ENCODE measurements around the gene MCMBP.

Gene MCMBP

GRCh38 chr10:119786117-119786769 lies 86.4 kb downstream of the MCMBP start:
- peak; percentile 88 for DNase-seq (ENCODE audit: low read depth, low spot score)

GRCh38 chr10:119784340-119785067 lies 88.1 kb downstream of the MCMBP start:
- DNase-seq (ENCODE audit: low read depth, low spot score), result no peak

- no peak for DNase-seq (ENCODE audit: low read depth, low spot score)
Observed at GRCh38 chr10:119783665-119784027, 89.0 kb downstream of the MCMBP start.

GRCh38 chr10:119782981-119783664 lies 89.5 kb downstream of the MCMBP start:
- DNase-seq (ENCODE audit: low read depth, low spot score), result no peak

- no peak for DNase-seq (ENCODE audit: low read depth, low spot score)
Observed at GRCh38 chr10:119781498-119781897, 91.1 kb downstream of the MCMBP start.

- no peak for DNase-seq (ENCODE audit: low read depth, low spot score)
Observed at GRCh38 chr10:119780879-119781480, 91.7 kb downstream of the MCMBP start.
